ENCODE data around the gene FAM216B. TPM values are rescaled to one million over a fixed set of nuclear protein-coding genes. Genes with fewer than 3 reads are reported as not detected.
"Not testable (repeated sequence)": the region's sequence is repeated elsewhere in the genome, so short reads cannot be mapped to it uniquely, and the experiment has no call there.

FAM216B gene
- total RNA-seq, 1 donor from 2014 or later: not detected

- H3K27me3 Mint-ChIP-seq (ENCODE audit: unreplicated experiment): peaks cover 2% of the 10 kb centered on the region
- no peaks in the 10 kb centered on the region for H3K4me1 Mint-ChIP-seq (ENCODE audit: unreplicated experiment)
- H3K9me3 Mint-ChIP-seq (ENCODE audit: unreplicated experiment): peaks cover 17% of the 10 kb centered on the region
- H3K36me3 Mint-ChIP-seq (ENCODE audit: unreplicated experiment): no peaks in the 10 kb centered on the region
- H3K27ac Mint-ChIP-seq (ENCODE audit: unreplicated experiment): no peak overlapping the region
- DNase-seq (ENCODE audit: extremely low spot score, unreplicated experiment): no peak
- no peak for TF ChIP-seq CTCF (IDR thresholded peaks at IDR 0.05)
- H3K4me3 Mint-ChIP-seq (ENCODE audit: unreplicated experiment): no peak overlapping the region
Observed at GRCh38 chr13:42769650-42770049, 11.7 kb upstream of the FAM216B start.

- not testable (repeated sequence) for H3K27me3 Mint-ChIP-seq (ENCODE audit: unreplicated experiment); H3K27ac Mint-ChIP-seq (ENCODE audit: unreplicated experiment); H3K4me1 Mint-ChIP-seq (ENCODE audit: unreplicated experiment); DNase-seq (ENCODE audit: extremely low spot score, unreplicated experiment); H3K4me3 Mint-ChIP-seq (ENCODE audit: unreplicated experiment); H3K36me3 Mint-ChIP-seq (ENCODE audit: unreplicated experiment)
- H3K9me3 Mint-ChIP-seq (ENCODE audit: unreplicated experiment): peaks cover 27% of the 10 kb centered on the region
Observed at GRCh38 chr13:42776558-42776957, 4.8 kb upstream of the FAM216B start.

GRCh38 chr13:42777467-42777866 lies 3.9 kb upstream of the FAM216B start:
- H3K27me3 Mint-ChIP-seq (ENCODE audit: unreplicated experiment): peaks cover 5% of the 10 kb centered on the region
- no peak overlapping the region for H3K27ac Mint-ChIP-seq (ENCODE audit: unreplicated experiment)
- peaks cover 27% of the 10 kb centered on the region for H3K9me3 Mint-ChIP-seq (ENCODE audit: unreplicated experiment)
- H3K36me3 Mint-ChIP-seq (ENCODE audit: unreplicated experiment): no peaks in the 10 kb centered on the region
- DNase-seq (ENCODE audit: extremely low spot score, unreplicated experiment): no peak
- peaks cover 2% of the 10 kb centered on the region for H3K4me1 Mint-ChIP-seq (ENCODE audit: unreplicated experiment)
- no peak for TF ChIP-seq CTCF (IDR thresholded peaks at IDR 0.05)
- H3K4me3 Mint-ChIP-seq (ENCODE audit: unreplicated experiment): no peak overlapping the region

- no peak for DNase-seq (ENCODE audit: extremely low spot score, unreplicated experiment)
- H3K4me1 Mint-ChIP-seq (ENCODE audit: unreplicated experiment): peaks cover 2% of the 10 kb centered on the region
- H3K27ac Mint-ChIP-seq (ENCODE audit: unreplicated experiment): no peak overlapping the region
- no peaks in the 10 kb centered on the region for H3K36me3 Mint-ChIP-seq (ENCODE audit: unreplicated experiment)
- no peak overlapping the region for H3K4me3 Mint-ChIP-seq (ENCODE audit: unreplicated experiment)
- no peak for TF ChIP-seq CTCF (IDR thresholded peaks at IDR 0.05)
- H3K27me3 Mint-ChIP-seq (ENCODE audit: unreplicated experiment): peaks cover 5% of the 10 kb centered on the region
- H3K9me3 Mint-ChIP-seq (ENCODE audit: unreplicated experiment): peaks cover 10% of the 10 kb centered on the region
Observed at GRCh38 chr13:42780044-42780443, 1.3 kb upstream of the FAM216B start.

- no peaks in the 10 kb centered on the region for H3K4me1 Mint-ChIP-seq (ENCODE audit: unreplicated experiment)
- H3K9me3 Mint-ChIP-seq (ENCODE audit: unreplicated experiment): peaks cover 11% of the 10 kb centered on the region
- H3K36me3 Mint-ChIP-seq (ENCODE audit: unreplicated experiment): no peaks in the 10 kb centered on the region
- H3K27ac Mint-ChIP-seq (ENCODE audit: unreplicated experiment): no peak overlapping the region
- no peak for TF ChIP-seq CTCF (IDR thresholded peaks at IDR 0.05)
- H3K4me3 Mint-ChIP-seq (ENCODE audit: unreplicated experiment): no peak overlapping the region
- DNase-seq (ENCODE audit: extremely low spot score, unreplicated experiment): no peak
- H3K27me3 Mint-ChIP-seq (ENCODE audit: unreplicated experiment): peaks cover under 1% of the 10 kb centered on the region
Observed at GRCh38 chr13:42786715-42787114, 5.3 kb downstream of the FAM216B start.

GRCh38 chr13:42788601-42789000 lies 7.2 kb downstream of the FAM216B start:
- TF ChIP-seq CTCF (IDR thresholded peaks at IDR 0.05): no peak
- Mint-ChIP-seq H3K27me3 (ENCODE audit: unreplicated experiment) (no peaks in the 10 kb centered on the region), H3K4me3 (ENCODE audit: unreplicated experiment) (no peak overlapping the region), H3K9me3 (ENCODE audit: unreplicated experiment) (peaks cover 11% of the 10 kb centered on the region), H3K36me3 (ENCODE audit: unreplicated experiment) (no peaks in the 10 kb centered on the region), H3K4me1 (ENCODE audit: unreplicated experiment) (no peaks in the 10 kb centered on the region), H3K27ac (ENCODE audit: unreplicated experiment) (no peak overlapping the region)
- DNase-seq (ENCODE audit: extremely low spot score, unreplicated experiment): no peak

All from osteocyte (in vitro differentiated cells).